ENCODE measurements around the gene NECTIN3. TPM values are rescaled to one million over a fixed set of nuclear protein-coding genes. Genes with fewer than 3 reads are reported as not detected.

Gene NECTIN3
- total RNA-seq (2014; rRNA removed; shearing (Covaris generic)), result 25.5 and 41.3 TPM in 2 replicates
- 12.4 and 16.4 TPM in 2 replicates for polyA plus RNA-seq (2015; cell fraction: cytosol; rRNA removed)
- 4.0 and 7.7 TPM in 2 replicates for polyA plus RNA-seq (2015; cell fraction: nucleus; rRNA removed)

DNA sequence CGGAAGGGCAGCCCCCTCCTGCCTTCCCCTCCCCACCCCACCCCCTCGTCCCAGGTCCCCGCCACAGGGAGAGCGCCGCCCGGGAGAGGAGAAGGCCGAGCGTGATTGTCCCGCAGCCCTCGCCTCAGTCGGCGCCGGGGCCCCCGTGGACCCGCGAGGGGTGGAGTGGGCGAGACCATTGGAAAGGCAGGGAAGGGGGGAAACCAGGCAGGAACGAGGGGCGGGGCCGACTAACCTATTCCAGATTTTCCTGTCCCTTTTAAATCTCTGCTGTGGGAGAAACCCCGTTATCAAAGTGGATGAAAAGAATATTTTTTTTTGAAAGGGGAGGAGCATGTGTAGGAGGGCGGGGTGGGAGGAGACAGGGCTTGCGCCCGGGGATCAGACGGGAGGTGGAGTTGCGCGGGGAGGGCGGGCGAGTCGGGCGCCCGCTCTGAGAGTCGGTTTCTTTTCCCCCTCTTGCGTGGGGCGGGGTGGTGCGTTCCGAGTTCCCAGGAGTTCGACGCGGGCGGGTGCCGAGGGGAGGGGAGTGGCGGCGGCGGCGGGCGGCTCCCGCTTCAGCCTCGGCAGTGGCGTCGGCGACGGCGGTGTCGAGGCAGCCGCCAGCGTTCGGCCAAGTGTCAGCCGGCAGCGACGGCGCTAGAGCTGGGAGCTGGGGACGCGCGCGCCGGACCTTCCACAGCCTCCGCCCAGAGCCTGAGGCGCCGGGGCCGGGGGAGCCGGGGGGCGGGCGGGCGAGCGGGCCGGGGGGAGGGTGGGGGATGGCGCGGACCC lies at the start of gene NECTIN3:
TSS of gene NECTIN3 (plus strand) at position 560 of the 774 bp plus-strand sequence. CDS start at position 762, 202 bp downstream.
- in situ Hi-C loops (cut with HindIII; ENCODE audit: low pct_unique_long_range_greater_than_20kb, low sequenced_read_pairs), result no loop called here
- peak; percentile 94 for DNase-seq (ENCODE audit: low read depth, low spot score)

DNA sequence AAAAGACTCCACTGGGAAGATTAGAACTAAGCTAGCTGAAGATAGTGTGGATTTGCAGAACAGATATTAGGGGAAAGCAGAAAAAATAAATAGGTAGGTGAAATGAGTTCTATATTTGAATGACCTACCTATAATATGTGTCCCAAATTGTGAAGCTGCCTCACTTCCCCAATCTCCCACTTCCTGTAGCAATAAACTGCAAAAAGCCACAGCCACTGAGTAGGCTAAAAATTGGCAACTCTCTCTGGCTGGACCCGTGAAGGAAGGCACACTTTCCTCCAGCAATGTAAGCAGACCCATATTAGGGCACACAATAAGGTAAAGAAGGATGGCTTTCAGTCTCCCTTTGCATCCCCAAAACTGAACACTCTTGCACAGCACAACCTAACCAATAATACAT lies 43.7 kb upstream of the NECTIN3 start:
- no peak for DNase-seq (ENCODE audit: low read depth, low spot score)
- in situ Hi-C loops (cut with HindIII; ENCODE audit: low pct_unique_long_range_greater_than_20kb, low sequenced_read_pairs), result no loop called here

DNA sequence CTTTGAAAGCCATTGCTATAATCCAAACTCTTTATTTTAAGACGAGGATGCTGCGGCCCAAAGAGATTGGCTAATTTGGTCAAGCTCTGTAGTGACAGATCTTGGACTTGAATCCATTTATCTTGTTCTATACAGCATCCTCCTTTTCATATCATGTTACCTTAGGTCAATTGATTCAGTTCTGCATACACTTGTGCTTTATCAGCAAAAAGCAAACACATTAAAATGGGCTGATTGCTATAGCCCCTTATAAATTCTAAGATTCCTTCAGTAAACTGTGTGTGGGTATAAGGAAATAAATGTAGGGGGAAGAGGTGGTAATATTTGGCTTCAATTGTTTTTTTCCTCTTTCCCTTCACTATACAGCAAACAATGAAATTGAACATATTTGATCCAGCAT lies 40.1 kb upstream of the NECTIN3 start:
- no peak for DNase-seq (ENCODE audit: low read depth, low spot score)
- in situ Hi-C loops (cut with HindIII; ENCODE audit: low pct_unique_long_range_greater_than_20kb, low sequenced_read_pairs), result no loop called here

GRCh38 chr3:111032677-111033076 lies 38.9 kb upstream of the NECTIN3 start:
- DNase-seq (ENCODE audit: low read depth, low spot score), result no peak
- in situ Hi-C loops (cut with HindIII; ENCODE audit: low pct_unique_long_range_greater_than_20kb, low sequenced_read_pairs), result no loop called here

GRCh38 chr3:111033470-111034050 lies 38.1 kb upstream of the NECTIN3 start:
- no peak for DNase-seq (ENCODE audit: low read depth, low spot score)
- in situ Hi-C loops (cut with HindIII; ENCODE audit: low pct_unique_long_range_greater_than_20kb, low sequenced_read_pairs), result no loop called here

GRCh38 chr3:111035316-111035715 lies 36.3 kb upstream of the NECTIN3 start:
- DNase-seq (ENCODE audit: low read depth, low spot score), result no peak
- in situ Hi-C loops (cut with HindIII; ENCODE audit: low pct_unique_long_range_greater_than_20kb, low sequenced_read_pairs), result no loop called here

- in situ Hi-C loops (cut with HindIII; ENCODE audit: low pct_unique_long_range_greater_than_20kb, low sequenced_read_pairs), result no loop called here
- no peak for DNase-seq (ENCODE audit: low read depth, low spot score)
These were observed 35.7 kb upstream of the NECTIN3 start for GRCh38 chr3:111035902-111036301.

DNA sequence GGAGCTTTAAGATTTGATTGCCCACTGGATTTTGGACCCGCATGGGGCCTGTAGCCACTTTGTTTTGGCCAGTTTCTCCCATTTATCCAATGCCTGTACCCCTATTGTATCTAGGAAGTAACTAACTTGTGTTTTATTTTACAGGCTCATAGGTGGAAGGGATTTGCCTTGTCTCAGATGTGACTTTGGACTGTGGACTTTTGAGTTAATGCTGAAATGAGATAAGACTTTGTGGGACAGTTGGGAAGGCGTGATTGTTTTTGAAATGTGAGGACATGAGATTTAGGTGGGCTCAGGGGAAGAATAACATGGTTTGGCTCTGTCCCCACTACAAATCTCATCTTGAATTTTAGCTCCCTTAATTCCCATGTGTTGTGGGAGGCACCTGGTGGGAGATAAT lies 30.7 kb upstream of the NECTIN3 start:
- in situ Hi-C loops (cut with HindIII; ENCODE audit: low pct_unique_long_range_greater_than_20kb, low sequenced_read_pairs), result no loop called here
- no peak for DNase-seq (ENCODE audit: low read depth, low spot score)

DNA sequence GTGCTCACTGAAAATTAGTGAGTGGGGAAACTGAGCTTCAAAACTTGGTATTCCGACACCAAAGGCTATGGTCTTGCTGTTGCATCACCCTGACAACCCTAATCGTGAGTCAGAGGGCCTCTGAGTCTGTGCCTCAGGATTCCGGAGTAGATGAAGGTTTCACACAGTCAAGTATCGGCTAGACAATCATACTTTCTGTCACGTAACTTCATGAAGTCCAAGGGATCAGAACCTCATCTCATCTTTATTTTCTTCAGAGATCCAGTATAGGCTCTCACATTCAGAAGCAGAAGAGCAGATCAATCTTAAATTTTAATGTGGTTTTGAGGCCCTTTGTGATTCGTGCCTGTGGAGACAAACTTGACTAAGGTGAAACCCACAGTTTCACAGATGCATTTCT lies 26.1 kb upstream of the NECTIN3 start:
- in situ Hi-C loops (cut with HindIII; ENCODE audit: low pct_unique_long_range_greater_than_20kb, low sequenced_read_pairs), result no loop called here
- no peak for DNase-seq (ENCODE audit: low read depth, low spot score)

DNA sequence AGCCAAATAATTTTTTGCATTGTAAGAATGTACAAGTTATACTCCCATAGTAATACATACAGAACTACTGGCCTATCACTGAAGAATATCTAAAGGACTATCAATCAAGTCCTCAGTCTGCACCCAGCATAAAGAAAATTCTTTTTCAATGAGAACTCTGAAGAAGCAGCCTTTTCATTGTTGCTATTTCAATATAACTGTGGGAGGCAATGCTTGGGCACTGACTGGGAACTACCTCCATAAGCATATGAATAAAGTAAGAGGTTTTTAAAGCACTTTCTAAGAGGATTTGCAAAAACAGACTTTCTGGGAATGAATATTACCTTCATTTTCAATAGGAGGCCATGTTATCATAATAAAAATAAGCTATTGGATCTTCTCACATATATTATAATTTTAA lies 24.6 kb upstream of the NECTIN3 start:
- DNase-seq (ENCODE audit: low read depth, low spot score), result no peak
- in situ Hi-C loops (cut with HindIII; ENCODE audit: low pct_unique_long_range_greater_than_20kb, low sequenced_read_pairs), result no loop called here

GRCh38 chr3:111047812-111048435 lies 23.7 kb upstream of the NECTIN3 start:
- in situ Hi-C loops (cut with HindIII; ENCODE audit: low pct_unique_long_range_greater_than_20kb, low sequenced_read_pairs), result no loop called here

GRCh38 chr3:111051354-111051753 lies 20.3 kb upstream of the NECTIN3 start:
- in situ Hi-C loops (cut with HindIII; ENCODE audit: low pct_unique_long_range_greater_than_20kb, low sequenced_read_pairs), result no loop called here

More at GRCh38 chr3:111047812-111048435, 23.7 kb upstream of the NECTIN3 start:
- no peak for DNase-seq (ENCODE audit: low read depth, low spot score)

GRCh38 chr3:111068574-111068973 lies 3.0 kb upstream of the NECTIN3 start:
- no peak for DNase-seq (ENCODE audit: low read depth, low spot score)
- in situ Hi-C loops (cut with HindIII; ENCODE audit: low pct_unique_long_range_greater_than_20kb, low sequenced_read_pairs), result no loop called here

More at GRCh38 chr3:111051354-111051753, 20.3 kb upstream of the NECTIN3 start:
- DNase-seq (ENCODE audit: low read depth, low spot score), result no peak

- DNase-seq (ENCODE audit: low read depth, low spot score), result no peak
These were observed 1.4 kb upstream of the NECTIN3 start for GRCh38 chr3:111069974-111070771.

DNA sequence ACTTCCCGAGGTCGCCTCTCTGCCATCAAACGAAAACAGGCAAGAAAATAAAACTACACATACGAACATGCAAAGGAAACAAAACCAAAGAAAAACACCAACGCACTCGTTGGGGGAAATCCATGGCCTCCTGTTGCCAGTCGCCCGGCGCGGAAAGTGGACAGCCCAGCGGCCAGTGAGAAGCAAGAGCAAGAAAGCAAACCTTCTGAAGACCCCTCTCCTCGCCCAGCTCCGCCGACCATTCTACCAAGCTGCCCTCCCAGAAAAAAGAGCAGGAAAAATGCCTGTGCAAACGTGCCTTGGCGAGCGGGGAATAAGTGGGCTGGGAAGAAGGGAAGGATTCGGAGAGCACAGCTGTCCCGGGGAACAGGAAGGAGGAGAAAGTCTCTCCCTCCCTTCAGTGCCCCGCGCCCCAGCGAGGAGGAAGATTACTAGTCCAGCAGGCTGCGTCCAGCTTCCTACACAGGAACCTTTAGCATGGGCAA lies 802 bp upstream of the NECTIN3 start:
- in situ Hi-C loops (cut with HindIII; ENCODE audit: low pct_unique_long_range_greater_than_20kb, low sequenced_read_pairs), result no loop called here
- DNase-seq (ENCODE audit: low read depth, low spot score), result no peak

More at GRCh38 chr3:111069974-111070771, 1.4 kb upstream of the NECTIN3 start:
- in situ Hi-C loops (cut with HindIII; ENCODE audit: low pct_unique_long_range_greater_than_20kb, low sequenced_read_pairs), result no loop called here

- peak; percentile 29 for DNase-seq (ENCODE audit: low read depth, low spot score)
- in situ Hi-C loops (cut with HindIII; ENCODE audit: low pct_unique_long_range_greater_than_20kb, low sequenced_read_pairs), result no loop called here
These were observed 660 bp downstream of the NECTIN3 start for GRCh38 chr3:111072031-111072921.

DNA sequence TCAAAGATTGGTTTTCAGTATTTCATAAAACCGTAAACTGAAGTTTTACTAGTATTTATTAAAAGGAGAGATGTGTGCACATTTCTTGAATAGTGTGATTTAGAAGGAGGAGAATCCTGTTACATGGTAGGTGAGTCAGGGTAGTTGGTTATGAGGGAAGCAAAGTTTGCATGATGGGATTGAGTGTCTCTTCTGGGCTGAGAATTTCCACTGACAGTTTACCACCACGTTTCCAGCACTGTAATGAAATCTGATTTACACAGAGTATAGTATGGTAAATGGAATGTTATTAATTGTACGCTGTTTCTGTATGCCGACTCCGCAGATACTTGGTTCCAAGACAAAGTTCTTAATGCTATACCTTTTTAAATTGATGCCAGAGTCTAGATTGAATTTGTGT lies 1.6 kb downstream of the NECTIN3 start:
- in situ Hi-C loops (cut with HindIII; ENCODE audit: low pct_unique_long_range_greater_than_20kb, low sequenced_read_pairs), result no loop called here
- DNase-seq (ENCODE audit: low read depth, low spot score), result no peak

Measured in SK-MEL-5 (cell line).